MM.1S (cell line): ENCODE results near the gene ATP2B1.

ENCODE experiments used
- DNase-seq: peaks from one replicate; pipeline ENCODE4 v3.0.0-alpha.2; 2015
- H2AFZ ChIP-seq: fragments of 300-600 bp; sonication (generic); 2 replicates; pipeline ENCODE4 v1.6.0; 2016; ENCODE audit warnings: antibody characterized with exemption, low read length
- H3F3A ChIP-seq: fragments of 300-600 bp; sonication (generic); 2 replicates; pipeline ENCODE4 v1.6.1; 2016; ENCODE audit warnings: mild to moderate bottlenecking, antibody characterized with exemption, low read length, moderate library complexity, mixed read lengths; ENCODE audit not compliant: insufficient read depth
- H3K27ac ChIP-seq: fragments of 300-600 bp; sonication (generic); 2 replicates; pipeline ENCODE4 v1.5.1; 2016; ENCODE audit warnings: mild to moderate bottlenecking, low read length
- H3K27me3 ChIP-seq: fragments of 300-600 bp; sonication (generic); replicated peaks from 2 replicates; pipeline ENCODE4 v1.6.0; 2016; ENCODE audit warnings: low read length; ENCODE audit not compliant: insufficient read depth
- H3K36me3 ChIP-seq: fragments of 300-600 bp; sonication (generic); replicated peaks from 2 replicates; pipeline ENCODE4 v1.6.1; 2016; ENCODE audit warnings: mild to moderate bottlenecking, low read length, mixed read lengths; ENCODE audit not compliant: insufficient read depth
- H3K4me1 ChIP-seq: fragments of 300-600 bp; sonication (generic); 2 replicates; pipeline ENCODE4 v1.6.1; 2016; ENCODE audit warnings: low read length, mixed read lengths
- H3K4me2 ChIP-seq: fragments of 300-600 bp; sonication (generic); 2 replicates; pipeline ENCODE4 v1.6.0; 2016; ENCODE audit warnings: low read depth, low read length
- H3K4me3 ChIP-seq: fragments of 300-600 bp; sonication (generic); 2 replicates; pipeline ENCODE4 v1.5.1; 2016; ENCODE audit warnings: low read length, mixed read lengths
- H3K79me2 ChIP-seq: fragments of 300-600 bp; sonication (generic); 2 replicates; pipeline ENCODE4 v1.6.1; 2016; ENCODE audit warnings: mixed run types, low read length, mixed read lengths
- H3K9ac ChIP-seq: fragments of 300-600 bp; sonication (generic); 2 replicates; pipeline ENCODE4 v1.6.1; 2016; ENCODE audit warnings: low read length, mixed read lengths
- H3K9me2 ChIP-seq: fragments of 300-600 bp; sonication (generic); replicated peaks from 2 replicates; pipeline ENCODE4 v1.6.1; 2016; ENCODE audit warnings: mild to moderate bottlenecking, low read length, mixed read lengths; ENCODE audit not compliant: insufficient read depth
- H3K9me3 ChIP-seq: fragments of 300-600 bp; sonication (generic); replicated peaks from 2 replicates; pipeline ENCODE4 v1.6.1; 2016; ENCODE audit warnings: mild to moderate bottlenecking, low read length, mixed read lengths; ENCODE audit not compliant: insufficient read depth
- H4K20me1 ChIP-seq: fragments of 300-600 bp; sonication (generic); 2 replicates; pipeline ENCODE4 v1.6.1; 2016; ENCODE audit warnings: mild to moderate bottlenecking, low read length, moderate library complexity, mixed read lengths; ENCODE audit not compliant: insufficient read depth
- EZH2 ChIP-seq: fragments of 300-600 bp; sonication (generic); optimal IDR thresholded peaks from 2 replicates; pipeline ENCODE3; 2017; ENCODE audit warnings: low read depth, mild to moderate bottlenecking, antibody characterized with exemption, low read length, mixed read lengths
- EZH2phosphoT487 ChIP-seq: fragments of 300-600 bp; sonication (generic); IDR thresholded peaks from 2 replicates; pipeline ENCODE4 v1.6.1; 2018; ENCODE audit warnings: antibody characterized with exemption, low read length
- TF ChIP-seq, protein P1 (sequence below): fragments of 300-600 bp; sonication (generic); IDR thresholded peaks from 2 replicates; pipeline ENCODE4 v1.5.1; 2016; ENCODE audit warnings: antibody characterized with exemption, low read length, mixed read lengths

Gene ATP2B1

DNA sequence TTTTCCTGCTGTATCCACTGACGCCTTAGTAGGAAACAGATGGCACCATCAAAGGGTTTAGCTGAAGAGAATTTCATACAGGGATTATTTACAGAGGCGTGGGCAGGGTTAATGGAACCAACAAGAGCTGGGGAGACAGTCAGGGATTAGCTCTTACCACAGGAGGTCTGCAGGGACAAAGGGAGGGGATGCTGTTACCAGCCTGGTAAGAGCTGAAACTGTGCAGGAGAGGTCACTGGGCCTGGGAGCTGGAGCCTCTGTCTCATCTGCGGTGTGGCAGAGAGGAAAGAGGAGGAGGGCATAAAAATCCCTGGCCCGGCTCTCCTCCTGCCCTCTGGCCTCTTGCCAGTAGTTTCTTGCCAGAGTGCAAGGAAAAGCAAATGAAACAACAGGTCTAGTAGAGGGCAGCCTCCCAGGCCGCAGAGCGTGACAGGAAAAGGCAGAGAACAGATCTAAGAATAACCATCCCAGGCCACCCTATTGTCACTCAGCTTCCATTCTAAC, 163.9 kb downstream of the ATP2B1 start:
- TF ChIP-seq EZH2phosphoT487, result no peak
- TF ChIP-seq, protein P1, sequence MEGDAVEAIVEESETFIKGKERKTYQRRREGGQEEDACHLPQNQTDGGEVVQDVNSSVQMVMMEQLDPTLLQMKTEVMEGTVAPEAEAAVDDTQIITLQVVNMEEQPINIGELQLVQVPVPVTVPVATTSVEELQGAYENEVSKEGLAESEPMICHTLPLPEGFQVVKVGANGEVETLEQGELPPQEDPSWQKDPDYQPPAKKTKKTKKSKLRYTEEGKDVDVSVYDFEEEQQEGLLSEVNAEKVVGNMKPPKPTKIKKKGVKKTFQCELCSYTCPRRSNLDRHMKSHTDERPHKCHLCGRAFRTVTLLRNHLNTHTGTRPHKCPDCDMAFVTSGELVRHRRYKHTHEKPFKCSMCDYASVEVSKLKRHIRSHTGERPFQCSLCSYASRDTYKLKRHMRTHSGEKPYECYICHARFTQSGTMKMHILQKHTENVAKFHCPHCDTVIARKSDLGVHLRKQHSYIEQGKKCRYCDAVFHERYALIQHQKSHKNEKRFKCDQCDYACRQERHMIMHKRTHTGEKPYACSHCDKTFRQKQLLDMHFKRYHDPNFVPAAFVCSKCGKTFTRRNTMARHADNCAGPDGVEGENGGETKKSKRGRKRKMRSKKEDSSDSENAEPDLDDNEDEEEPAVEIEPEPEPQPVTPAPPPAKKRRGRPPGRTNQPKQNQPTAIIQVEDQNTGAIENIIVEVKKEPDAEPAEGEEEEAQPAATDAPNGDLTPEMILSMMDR, result no peak
- TF ChIP-seq EZH2, result no peak
- no peak overlapping the region for H3K9ac ChIP-seq
- no peaks in the 10 kb centered on the region for H3K9me3 ChIP-seq
- no peaks in the 10 kb centered on the region for H3F3A ChIP-seq
- H3K79me2 ChIP-seq, result no peaks in the 10 kb centered on the region
- no peak for DNase-seq
- no peak overlapping the region for H3K27ac ChIP-seq
- H3K4me2 ChIP-seq, result no peak overlapping the region
- H2AFZ ChIP-seq, result no peak overlapping the region
- no peaks in the 10 kb centered on the region for H3K9me2 ChIP-seq
- H4K20me1 ChIP-seq, result no peaks in the 10 kb centered on the region
- H3K27me3 ChIP-seq, result no peaks in the 10 kb centered on the region
- no peaks in the 10 kb centered on the region for H3K4me1 ChIP-seq
- no peak overlapping the region for H3K4me3 ChIP-seq
- H3K36me3 ChIP-seq, result no peaks in the 10 kb centered on the region

DNA sequence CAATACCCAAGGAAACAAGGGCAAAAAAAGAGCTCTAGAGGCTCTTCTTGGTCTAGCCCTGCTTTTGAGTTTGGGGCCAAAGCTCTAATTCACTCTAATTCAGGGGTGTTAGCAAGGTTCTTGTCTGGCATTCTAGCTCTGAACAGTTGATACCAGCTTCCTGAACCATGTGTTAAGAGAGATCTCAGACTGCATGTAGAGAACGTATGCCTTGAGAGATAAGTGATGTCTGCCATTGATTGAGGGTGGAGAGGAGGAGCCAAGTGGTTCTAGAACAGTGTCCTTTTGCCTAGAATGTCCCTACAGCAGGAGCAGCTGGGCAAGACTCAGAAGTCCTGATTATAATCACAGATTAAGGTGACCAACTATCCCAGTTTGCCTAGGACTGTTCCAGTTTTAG, 164.6 kb downstream of the ATP2B1 start:
- no peak overlapping the region for H3K4me2 ChIP-seq
- no peak overlapping the region for H2AFZ ChIP-seq
- TF ChIP-seq EZH2 (no peak), EZH2phosphoT487 (no peak)
- TF ChIP-seq, protein P1, result no peak
- no peaks in the 10 kb centered on the region for H3F3A ChIP-seq
- H3K4me3 ChIP-seq, result no peak overlapping the region
- no peak overlapping the region for H3K27ac ChIP-seq
- H3K9ac ChIP-seq, result no peak overlapping the region
- H3K79me2 ChIP-seq, result no peaks in the 10 kb centered on the region
- H3K9me2 ChIP-seq, result no peaks in the 10 kb centered on the region
- no peaks in the 10 kb centered on the region for H4K20me1 ChIP-seq
- no peaks in the 10 kb centered on the region for H3K36me3 ChIP-seq
- no peaks in the 10 kb centered on the region for H3K9me3 ChIP-seq
- DNase-seq, result no peak
- H3K4me1 ChIP-seq, result no peaks in the 10 kb centered on the region
- H3K27me3 ChIP-seq, result no peaks in the 10 kb centered on the region

DNA sequence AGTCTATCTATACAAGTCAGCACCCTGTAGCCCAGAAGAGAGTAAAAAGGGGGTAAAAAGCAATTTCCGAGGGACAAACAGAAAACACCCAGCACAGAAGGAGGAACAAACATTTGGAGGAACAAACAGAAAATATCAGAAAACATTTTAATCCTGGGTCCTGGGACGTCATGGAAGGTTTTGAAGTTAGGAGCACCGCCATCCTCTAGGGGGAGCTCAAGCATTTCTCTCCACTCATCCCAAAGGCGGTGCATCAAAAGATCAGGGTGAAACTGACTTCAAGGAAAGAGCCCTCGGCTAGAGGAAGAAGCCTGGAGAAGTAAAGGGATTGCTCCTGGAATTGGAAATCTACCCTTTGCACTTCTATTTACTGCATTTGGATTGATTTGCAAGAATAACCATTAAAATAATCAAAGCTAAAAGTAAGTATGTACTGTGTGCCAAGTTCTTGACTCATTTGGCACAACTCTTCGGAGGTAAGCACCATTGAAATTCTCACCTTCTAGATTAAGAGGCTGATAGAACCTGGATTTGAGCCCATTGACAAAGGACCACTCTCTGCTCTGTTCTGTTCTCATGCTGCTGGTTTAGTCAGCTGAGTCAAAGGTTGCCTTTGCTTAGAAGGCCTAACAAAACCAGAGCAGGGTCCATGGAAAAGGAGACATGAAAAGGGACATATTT, 165.6 kb downstream of the ATP2B1 start:
- H3K9me2 ChIP-seq, result no peaks in the 10 kb centered on the region
- no peak overlapping the region for H3K9ac ChIP-seq
- TF ChIP-seq EZH2 (no peak), EZH2phosphoT487 (no peak)
- TF ChIP-seq, protein P1, result peak; percentile 90
- no peak overlapping the region for H3K4me3 ChIP-seq
- no peaks in the 10 kb centered on the region for H3F3A ChIP-seq
- H3K36me3 ChIP-seq, result no peaks in the 10 kb centered on the region
- no peaks in the 10 kb centered on the region for H3K27me3 ChIP-seq
- peak; percentile 68 for DNase-seq
- no peaks in the 10 kb centered on the region for H3K79me2 ChIP-seq
- H3K4me1 ChIP-seq, result no peaks in the 10 kb centered on the region
- no peaks in the 10 kb centered on the region for H3K9me3 ChIP-seq
- no peak overlapping the region for H3K4me2 ChIP-seq
- no peak overlapping the region for H2AFZ ChIP-seq
- H3K27ac ChIP-seq, result no peak overlapping the region
- no peaks in the 10 kb centered on the region for H4K20me1 ChIP-seq
